Measurements from ENCODE around the gene MS4A7.

Gene MS4A7

DNA sequence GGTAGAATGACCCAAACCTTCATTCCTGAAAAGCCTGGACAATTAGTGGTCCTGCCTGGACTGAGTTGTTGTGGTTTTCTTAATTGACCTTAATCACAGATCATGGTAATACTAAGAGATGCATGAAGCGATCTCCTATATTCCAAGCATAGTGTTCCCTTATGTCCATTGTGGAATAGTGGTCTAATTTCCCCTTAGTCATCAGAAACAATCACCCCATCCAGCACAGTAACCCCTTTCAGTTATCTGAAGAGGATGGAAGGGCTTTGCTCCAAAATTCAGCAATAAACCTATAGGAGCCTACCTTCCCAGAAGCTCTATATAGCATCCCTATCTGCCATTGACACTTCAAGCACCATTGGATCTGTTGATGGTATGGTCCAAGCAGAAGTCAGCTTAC lies 44.3 kb downstream of the MS4A7 start:
- Histone ChIP-seq H3K9me3 (ENCODE audit: low read length) (0 out of 2 replicates have a peak, but pooled peaks cover 3% of the 10 kb centered on the region), H3K4me3 (ENCODE audit: low read depth, low read length, poor library complexity, severe bottlenecking) (no peak overlapping the region), H3K27me3 (ENCODE audit: insufficient read depth, low read length) (no peaks in the 10 kb centered on the region), H3K9me2 (ENCODE audit: low read depth, low read length) (no peaks in the 10 kb centered on the region), H3K9ac (ENCODE audit: low read length) (no peak overlapping the region), H3K79me2 (ENCODE audit: insufficient read depth, low read length) (no peaks in the 10 kb centered on the region), H3K4me2 (ENCODE audit: low read length) (no peak overlapping the region), H3K4me1 (ENCODE audit: insufficient read depth, low read length, severe bottlenecking) (no peaks in the 10 kb centered on the region), H3K27ac (ENCODE audit: low read depth, low read length, poor library complexity, severe bottlenecking) (no peak overlapping the region), H2AFZ (ENCODE audit: low read length) (no peak overlapping the region), H3F3A (ENCODE audit: insufficient read depth, low read length) (no peaks in the 10 kb centered on the region), H4K20me1 (ENCODE audit: insufficient read depth, low read length) (no peaks in the 10 kb centered on the region), H3K36me3 (ENCODE audit: insufficient read depth, low read length) (no peaks in the 10 kb centered on the region)
- no peak for TF ChIP-seq EZH2 (IDR thresholded peaks at IDR 0.05; ENCODE audit: borderline replicate concordance, low read length)
- TF ChIP-seq, protein P1, sequence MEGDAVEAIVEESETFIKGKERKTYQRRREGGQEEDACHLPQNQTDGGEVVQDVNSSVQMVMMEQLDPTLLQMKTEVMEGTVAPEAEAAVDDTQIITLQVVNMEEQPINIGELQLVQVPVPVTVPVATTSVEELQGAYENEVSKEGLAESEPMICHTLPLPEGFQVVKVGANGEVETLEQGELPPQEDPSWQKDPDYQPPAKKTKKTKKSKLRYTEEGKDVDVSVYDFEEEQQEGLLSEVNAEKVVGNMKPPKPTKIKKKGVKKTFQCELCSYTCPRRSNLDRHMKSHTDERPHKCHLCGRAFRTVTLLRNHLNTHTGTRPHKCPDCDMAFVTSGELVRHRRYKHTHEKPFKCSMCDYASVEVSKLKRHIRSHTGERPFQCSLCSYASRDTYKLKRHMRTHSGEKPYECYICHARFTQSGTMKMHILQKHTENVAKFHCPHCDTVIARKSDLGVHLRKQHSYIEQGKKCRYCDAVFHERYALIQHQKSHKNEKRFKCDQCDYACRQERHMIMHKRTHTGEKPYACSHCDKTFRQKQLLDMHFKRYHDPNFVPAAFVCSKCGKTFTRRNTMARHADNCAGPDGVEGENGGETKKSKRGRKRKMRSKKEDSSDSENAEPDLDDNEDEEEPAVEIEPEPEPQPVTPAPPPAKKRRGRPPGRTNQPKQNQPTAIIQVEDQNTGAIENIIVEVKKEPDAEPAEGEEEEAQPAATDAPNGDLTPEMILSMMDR (IDR thresholded peaks at IDR 0.05; ENCODE audit: low read length) = no peak

DNA sequence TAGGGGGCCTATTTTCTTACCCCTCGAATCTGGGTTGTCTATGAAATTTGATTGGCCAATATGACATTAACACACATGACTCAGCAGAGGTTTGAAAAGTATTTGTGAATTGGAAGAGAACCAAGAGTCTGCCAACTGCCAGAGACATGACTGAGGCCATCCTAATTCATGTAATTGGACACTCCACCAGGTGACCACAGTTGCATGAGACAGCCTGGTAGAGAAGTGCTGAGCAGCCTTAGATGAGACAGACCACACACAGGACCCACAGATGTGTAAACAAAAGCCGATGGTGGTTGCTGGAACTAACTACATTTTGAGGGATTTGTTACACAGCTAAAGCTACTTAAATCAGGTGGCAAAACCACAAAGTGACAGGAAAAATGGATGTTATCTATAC lies 50.2 kb downstream of the MS4A7 start:
- no peak overlapping the region for H3K4me3 ChIP-seq (ENCODE audit: low read depth, low read length, poor library complexity, severe bottlenecking)
- no peaks in the 10 kb centered on the region for H3F3A ChIP-seq (ENCODE audit: insufficient read depth, low read length)
- H3K9me3 ChIP-seq (ENCODE audit: low read length) = no peaks in the 10 kb centered on the region
- no peaks in the 10 kb centered on the region for H3K9me2 ChIP-seq (ENCODE audit: low read depth, low read length)
- H3K27ac ChIP-seq (ENCODE audit: low read depth, low read length, poor library complexity, severe bottlenecking) = no peak overlapping the region
- H3K4me1 ChIP-seq (ENCODE audit: insufficient read depth, low read length, severe bottlenecking) = no peaks in the 10 kb centered on the region
- no peak overlapping the region for H3K9ac ChIP-seq (ENCODE audit: low read length)
- no peaks in the 10 kb centered on the region for H3K27me3 ChIP-seq (ENCODE audit: insufficient read depth, low read length)
- no peaks in the 10 kb centered on the region for H3K79me2 ChIP-seq (ENCODE audit: insufficient read depth, low read length)
- H3K36me3 ChIP-seq (ENCODE audit: insufficient read depth, low read length) = no peaks in the 10 kb centered on the region
- H3K4me2 ChIP-seq (ENCODE audit: low read length) = no peak overlapping the region
- TF ChIP-seq, protein P1 (IDR thresholded peaks at IDR 0.05; ENCODE audit: low read length) = no peak
- TF ChIP-seq EZH2 (IDR thresholded peaks at IDR 0.05; ENCODE audit: borderline replicate concordance, low read length) = no peak
- H4K20me1 ChIP-seq (ENCODE audit: insufficient read depth, low read length) = no peaks in the 10 kb centered on the region
- H2AFZ ChIP-seq (ENCODE audit: low read length) = no peak overlapping the region

DNA sequence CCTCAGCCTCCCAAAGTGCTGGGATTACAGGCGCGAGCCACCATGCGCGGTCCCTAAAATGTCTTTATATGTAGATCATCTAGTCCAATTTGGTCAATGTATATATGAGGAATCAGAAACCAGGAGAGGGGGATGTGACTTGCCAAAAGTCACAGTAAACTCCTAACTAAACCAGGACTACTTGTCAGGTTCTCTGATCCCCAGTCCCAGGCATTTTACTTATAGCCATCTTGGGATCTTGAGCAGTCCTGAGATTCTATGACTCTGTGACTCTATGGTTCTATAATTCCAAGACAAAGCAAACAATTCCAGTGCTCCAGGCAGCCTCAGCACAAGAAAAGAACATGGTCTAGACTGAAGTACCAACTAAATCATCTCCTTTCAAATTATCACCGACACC lies 50.9 kb downstream of the MS4A7 start, which contains the start of gene MS4A5:
Gene MS4A5, plus strand, starts transcription at position 301 of the 400 bp plus-strand sequence. CDS start 103 bp downstream, outside the sequence.
- H3K27me3 ChIP-seq (ENCODE audit: insufficient read depth, low read length) = no peaks in the 10 kb centered on the region
- no peak for TF ChIP-seq EZH2 (IDR thresholded peaks at IDR 0.05; ENCODE audit: borderline replicate concordance, low read length)
- TF ChIP-seq, protein P1 (IDR thresholded peaks at IDR 0.05; ENCODE audit: low read length) = no peak
- no peak within 1 kb of the TSS for H3K27ac ChIP-seq (ENCODE audit: low read depth, low read length, poor library complexity, severe bottlenecking)
- no peak within 1 kb of the TSS for H3K4me3 ChIP-seq (ENCODE audit: low read depth, low read length, poor library complexity, severe bottlenecking)
- no peaks in the 10 kb centered on the region for H3F3A ChIP-seq (ENCODE audit: insufficient read depth, low read length)
- H3K4me2 ChIP-seq (ENCODE audit: low read length) = no peak within 1 kb of the TSS
- no peaks in the 10 kb centered on the region for H3K36me3 ChIP-seq (ENCODE audit: insufficient read depth, low read length)
- no peaks in the 10 kb centered on the region for H3K9me3 ChIP-seq (ENCODE audit: low read length)
- no peaks in the 10 kb centered on the region for H3K9me2 ChIP-seq (ENCODE audit: low read depth, low read length)
- no peaks in the 10 kb centered on the region for H3K4me1 ChIP-seq (ENCODE audit: insufficient read depth, low read length, severe bottlenecking)
- no peaks in the 10 kb centered on the region for H3K79me2 ChIP-seq (ENCODE audit: insufficient read depth, low read length)
- no peaks in the 10 kb centered on the region for H4K20me1 ChIP-seq (ENCODE audit: insufficient read depth, low read length)
- H3K9ac ChIP-seq (ENCODE audit: low read length) = no peak within 1 kb of the TSS
- H2AFZ ChIP-seq (ENCODE audit: low read length) = no peak within 1 kb of the TSS

Data from OCI-LY1 (cell line).